ENCODE measurements around the gene PODXL.

DNA sequence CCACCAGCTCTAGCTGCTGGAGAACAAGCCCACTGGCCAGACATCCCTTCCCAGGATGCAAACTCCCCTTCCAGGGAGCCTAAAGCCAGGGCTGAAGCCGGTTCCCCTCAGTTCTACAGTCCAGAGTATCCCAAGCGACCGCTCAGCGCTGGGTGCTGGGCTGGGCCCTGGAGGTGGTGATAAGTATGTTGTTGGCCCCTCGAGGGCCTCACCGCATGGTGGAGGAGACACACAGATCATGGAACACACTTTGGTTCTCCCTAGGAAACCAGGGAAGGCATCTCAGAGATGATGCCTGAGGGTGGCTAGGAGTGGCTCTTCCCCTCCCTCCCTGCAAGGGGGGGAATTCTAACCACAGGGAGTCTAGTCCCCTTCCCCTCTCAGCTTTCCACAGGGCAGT, 4.4 kb downstream of the PODXL start:
- TF ChIP-seq, protein P1, sequence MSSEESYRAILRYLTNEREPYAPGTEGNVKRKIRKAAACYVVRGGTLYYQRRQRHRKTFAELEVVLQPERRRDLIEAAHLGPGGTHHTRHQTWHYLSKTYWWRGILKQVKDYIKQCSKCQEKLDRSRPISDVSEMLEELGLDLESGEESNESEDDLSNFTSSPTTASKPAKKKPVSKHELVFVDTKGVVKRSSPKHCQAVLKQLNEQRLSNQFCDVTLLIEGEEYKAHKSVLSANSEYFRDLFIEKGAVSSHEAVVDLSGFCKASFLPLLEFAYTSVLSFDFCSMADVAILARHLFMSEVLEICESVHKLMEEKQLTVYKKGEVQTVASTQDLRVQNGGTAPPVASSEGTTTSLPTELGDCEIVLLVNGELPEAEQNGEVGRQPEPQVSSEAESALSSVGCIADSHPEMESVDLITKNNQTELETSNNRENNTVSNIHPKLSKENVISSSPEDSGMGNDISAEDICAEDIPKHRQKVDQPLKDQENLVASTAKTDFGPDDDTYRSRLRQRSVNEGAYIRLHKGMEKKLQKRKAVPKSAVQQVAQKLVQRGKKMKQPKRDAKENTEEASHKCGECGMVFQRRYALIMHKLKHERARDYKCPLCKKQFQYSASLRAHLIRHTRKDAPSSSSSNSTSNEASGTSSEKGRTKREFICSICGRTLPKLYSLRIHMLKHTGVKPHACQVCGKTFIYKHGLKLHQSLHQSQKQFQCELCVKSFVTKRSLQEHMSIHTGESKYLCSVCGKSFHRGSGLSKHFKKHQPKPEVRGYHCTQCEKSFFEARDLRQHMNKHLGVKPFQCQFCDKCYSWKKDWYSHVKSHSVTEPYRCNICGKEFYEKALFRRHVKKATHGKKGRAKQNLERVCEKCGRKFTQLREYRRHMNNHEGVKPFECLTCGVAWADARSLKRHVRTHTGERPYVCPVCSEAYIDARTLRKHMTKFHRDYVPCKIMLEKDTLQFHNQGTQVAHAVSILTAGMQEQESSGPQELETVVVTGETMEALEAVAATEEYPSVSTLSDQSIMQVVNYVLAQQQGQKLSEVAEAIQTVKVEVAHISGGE (tag by site-specific recombination; conservative IDR thresholded peaks at IDR 0.05; ENCODE audit: low read depth): no peak
- TF ChIP-seq, protein P2, sequence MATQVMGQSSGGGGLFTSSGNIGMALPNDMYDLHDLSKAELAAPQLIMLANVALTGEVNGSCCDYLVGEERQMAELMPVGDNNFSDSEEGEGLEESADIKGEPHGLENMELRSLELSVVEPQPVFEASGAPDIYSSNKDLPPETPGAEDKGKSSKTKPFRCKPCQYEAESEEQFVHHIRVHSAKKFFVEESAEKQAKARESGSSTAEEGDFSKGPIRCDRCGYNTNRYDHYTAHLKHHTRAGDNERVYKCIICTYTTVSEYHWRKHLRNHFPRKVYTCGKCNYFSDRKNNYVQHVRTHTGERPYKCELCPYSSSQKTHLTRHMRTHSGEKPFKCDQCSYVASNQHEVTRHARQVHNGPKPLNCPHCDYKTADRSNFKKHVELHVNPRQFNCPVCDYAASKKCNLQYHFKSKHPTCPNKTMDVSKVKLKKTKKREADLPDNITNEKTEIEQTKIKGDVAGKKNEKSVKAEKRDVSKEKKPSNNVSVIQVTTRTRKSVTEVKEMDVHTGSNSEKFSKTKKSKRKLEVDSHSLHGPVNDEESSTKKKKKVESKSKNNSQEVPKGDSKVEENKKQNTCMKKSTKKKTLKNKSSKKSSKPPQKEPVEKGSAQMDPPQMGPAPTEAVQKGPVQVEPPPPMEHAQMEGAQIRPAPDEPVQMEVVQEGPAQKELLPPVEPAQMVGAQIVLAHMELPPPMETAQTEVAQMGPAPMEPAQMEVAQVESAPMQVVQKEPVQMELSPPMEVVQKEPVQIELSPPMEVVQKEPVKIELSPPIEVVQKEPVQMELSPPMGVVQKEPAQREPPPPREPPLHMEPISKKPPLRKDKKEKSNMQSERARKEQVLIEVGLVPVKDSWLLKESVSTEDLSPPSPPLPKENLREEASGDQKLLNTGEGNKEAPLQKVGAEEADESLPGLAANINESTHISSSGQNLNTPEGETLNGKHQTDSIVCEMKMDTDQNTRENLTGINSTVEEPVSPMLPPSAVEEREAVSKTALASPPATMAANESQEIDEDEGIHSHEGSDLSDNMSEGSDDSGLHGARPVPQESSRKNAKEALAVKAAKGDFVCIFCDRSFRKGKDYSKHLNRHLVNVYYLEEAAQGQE (tag by site-specific recombination; IDR thresholded peaks at IDR 0.05): no peak
- TF ChIP-seq ZBTB21 (tag by site-specific recombination; IDR thresholded peaks at IDR 0.05) (no peak), ZNF19 (tag by site-specific recombination; IDR thresholded peaks at IDR 0.05; ENCODE audit: low read depth) (no peak)
- TF ChIP-seq, protein P3, sequence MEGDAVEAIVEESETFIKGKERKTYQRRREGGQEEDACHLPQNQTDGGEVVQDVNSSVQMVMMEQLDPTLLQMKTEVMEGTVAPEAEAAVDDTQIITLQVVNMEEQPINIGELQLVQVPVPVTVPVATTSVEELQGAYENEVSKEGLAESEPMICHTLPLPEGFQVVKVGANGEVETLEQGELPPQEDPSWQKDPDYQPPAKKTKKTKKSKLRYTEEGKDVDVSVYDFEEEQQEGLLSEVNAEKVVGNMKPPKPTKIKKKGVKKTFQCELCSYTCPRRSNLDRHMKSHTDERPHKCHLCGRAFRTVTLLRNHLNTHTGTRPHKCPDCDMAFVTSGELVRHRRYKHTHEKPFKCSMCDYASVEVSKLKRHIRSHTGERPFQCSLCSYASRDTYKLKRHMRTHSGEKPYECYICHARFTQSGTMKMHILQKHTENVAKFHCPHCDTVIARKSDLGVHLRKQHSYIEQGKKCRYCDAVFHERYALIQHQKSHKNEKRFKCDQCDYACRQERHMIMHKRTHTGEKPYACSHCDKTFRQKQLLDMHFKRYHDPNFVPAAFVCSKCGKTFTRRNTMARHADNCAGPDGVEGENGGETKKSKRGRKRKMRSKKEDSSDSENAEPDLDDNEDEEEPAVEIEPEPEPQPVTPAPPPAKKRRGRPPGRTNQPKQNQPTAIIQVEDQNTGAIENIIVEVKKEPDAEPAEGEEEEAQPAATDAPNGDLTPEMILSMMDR (tag by site-specific recombination; IDR thresholded peaks at IDR 0.05): no peak
